CD14-positive monocyte (primary cell): ENCODE measurements around the gene VPS52. TPM values are rescaled to one million over a fixed set of nuclear protein-coding genes. Genes with fewer than 3 reads are reported as not detected.

Experiments
- DNase-seq, 3 donors: peaks; one replicate each; pipeline ENCODE4 v3.0.0-alpha.2; 2011 to 2022
- H2AFZ ChIP-seq: 2 replicates; pipeline ENCODE4 v1.6.0; 2012; ENCODE audit warnings: mild to moderate bottlenecking, low read depth, low read length, inconsistent platforms; ENCODE audit not compliant: insufficient read depth, poor library complexity, severe bottlenecking
- H3K27ac ChIP-seq, 2 donors: 1 replicate in 1 of 2; 2 replicates in 1 of 2; pipeline ENCODE4 v1.5.1; 2012 to 2013; ENCODE audit warnings: low read length in 2 of 2, control low read depth in 1 of 2, inconsistent platforms in 1 of 2, low read depth in 1 of 2, mild to moderate bottlenecking in 1 of 2
- H3K27me3 ChIP-seq, 2 donors: one replicate each; pipeline versions ENCODE4 v1.6.0 to v1.6.1; 2011 to 2013; ENCODE audit warnings: low read length in 2 of 2; ENCODE audit not compliant: control insufficient read depth in 2 of 2, insufficient read depth in 2 of 2
- H3K36me3 ChIP-seq, 2 donors: replicated peaks in 1 of 2; 1 replicate in 1 of 2; 2 replicates in 1 of 2; pipeline versions ENCODE4 v1.5.1 to v1.6.1; 2012 to 2013; ENCODE audit warnings: low read length in 2 of 2, control low read depth in 1 of 2, inconsistent platforms in 1 of 2, mild to moderate bottlenecking in 1 of 2; ENCODE audit not compliant: insufficient read depth in 2 of 2, control insufficient read depth in 1 of 2
- H3K4me1 ChIP-seq, 2 donors: 1 replicate in 1 of 2; 2 replicates in 1 of 2; pipeline versions ENCODE4 v1.5.1 to v1.6.1; 2012 to 2013; ENCODE audit warnings: low read length in 2 of 2, control low read depth in 1 of 2, inconsistent platforms in 1 of 2, mild to moderate bottlenecking in 1 of 2, moderate library complexity in 1 of 2; ENCODE audit not compliant: insufficient read depth in 2 of 2, control insufficient read depth in 1 of 2
- H3K4me2 ChIP-seq: replicated peaks from 2 replicates; pipeline ENCODE3; 2012; ENCODE audit warnings: low read length, moderate library complexity, mild to moderate bottlenecking; ENCODE audit not compliant: poor library complexity, severe bottlenecking; ENCODE audit errors: extremely low read depth
- H3K4me3 ChIP-seq, 3 experiments: fragments of 200-600 bp in 1 of 3; sonication (generic) in 1 of 3; replicated peaks in 1 of 3; 1 replicate in 2 of 3; 2 replicates in 1 of 3; pipeline ENCODE4 v1.5.1; 2011 to 2013; ENCODE audit warnings: low read length in 3 of 3, mild to moderate bottlenecking in 3 of 3, control low read depth in 2 of 3, low read depth in 2 of 3, inconsistent platforms in 1 of 3, moderate library complexity in 1 of 3
- H3K79me2 ChIP-seq: 2 replicates; pipeline ENCODE4 v1.6.0; 2012; ENCODE audit warnings: mild to moderate bottlenecking, control low read depth, inconsistent platforms, low read length, moderate library complexity; ENCODE audit not compliant: insufficient read depth
- H3K9ac ChIP-seq: 2 replicates; pipeline ENCODE4 v1.6.0; 2017; ENCODE audit warnings: low read length, mild to moderate bottlenecking; ENCODE audit not compliant: insufficient read depth, poor library complexity, severe bottlenecking
- H3K9me3 ChIP-seq, 2 donors: replicated peaks in 1 of 2; 1 replicate in 1 of 2; 2 replicates in 1 of 2; pipeline versions ENCODE4 v1.5.1 to v1.6.1; 2012 to 2013; ENCODE audit warnings: low read length in 2 of 2, control low read depth in 1 of 2; ENCODE audit not compliant: control insufficient read depth in 1 of 2, insufficient read depth in 1 of 2
- H4K20me1 ChIP-seq: 2 replicates; pipeline ENCODE4 v1.6.0; 2012; ENCODE audit warnings: mild to moderate bottlenecking, low read length, control low read depth, moderate library complexity; ENCODE audit not compliant: insufficient read depth
- H3K27ac Mint-ChIP-seq, 7 donors: one replicate each; pipeline ENCODE4 v1.8.0; 2020; ENCODE audit warnings: mild to moderate bottlenecking in 7 of 7, mixed read lengths in 7 of 7, moderate library complexity in 6 of 7, inconsistent platforms in 2 of 7
- H3K27me3 Mint-ChIP-seq, 3 donors: one replicate each; pipeline ENCODE4 v1.8.0; 2021 to 2022; ENCODE audit warnings: low read depth in 3 of 3, mild to moderate bottlenecking in 3 of 3, mixed read lengths in 3 of 3, moderate library complexity in 3 of 3, inconsistent platforms in 1 of 3
- H3K36me3 Mint-ChIP-seq, 2 donors: one replicate each; pipeline ENCODE4 v1.8.0; 2020; ENCODE audit warnings: mixed read lengths in 2 of 2, inconsistent platforms in 1 of 2, mild to moderate bottlenecking in 1 of 2
- H3K4me1 Mint-ChIP-seq: one replicate; pipeline ENCODE4 v1.8.0; 2020; ENCODE audit warnings: mild to moderate bottlenecking, mixed read lengths
- H3K4me3 Mint-ChIP-seq, 2 donors: one replicate each; pipeline ENCODE4 v1.8.0; 2020; ENCODE audit warnings: mild to moderate bottlenecking in 2 of 2, mixed read lengths in 2 of 2, moderate library complexity in 1 of 2
- H3K9me3 Mint-ChIP-seq, 7 donors: one replicate each; pipeline ENCODE4 v1.8.0; 2020 to 2022; ENCODE audit warnings: mixed read lengths in 7 of 7, mild to moderate bottlenecking in 6 of 7, moderate library complexity in 6 of 7, inconsistent platforms in 2 of 7
- CTCF ChIP-seq: fragments of 200-600 bp; IDR thresholded peaks from one replicate; pipeline ENCODE4 v1.8.0; 2022; ENCODE audit warnings: antibody characterized with exemption, mild to moderate bottlenecking
- WGBS: methylation state at CpG from one replicate; pipeline ENCODE4 v1.1.5; 2013; ENCODE audit warnings: missing lambda C conversion rate; ENCODE audit not compliant: insufficient coverage; 5-methylcytosine and 5-hydroxymethylcytosine counted together
- intact Hi-C, 2 donors: fragments of 100-400 bp; cut with micrococcal nuclease; formaldehyde crosslinking; loops; one replicate each; pipeline versions ENCODE4 v1.15.0 to v1.15.1; 2023
- polyA plus RNA-seq, 3 donors: library from polyadenylated mRNA; depleted of rRNA in 1 of 3; unstranded in 2 of 3; stranded (reverse) in 1 of 3; fragments of 300-500 nt in 2 of 3; fragments of >200 nt in 1 of 3; fragmentation: Illumina TruSeq in 2 of 3; gene quantifications; 1 replicate in 2 of 3; 2 replicates in 1 of 3; pipeline ENCODE4 v1.2.3, GENCODE V29; 2012 to 2021

Gene VPS52
- polyA plus RNA-seq, 3 donors, result 11.0 to 150 (median 14.5) TPM

GRCh38 chr6:33318426-33319073 lies 46.9 kb upstream of the VPS52 start:
- H3K36me3 Mint-ChIP-seq, result peaks cover 31 to 43% of the 10 kb centered on the region in 2 donors
- Histone ChIP-seq H3K79me2 (peaks cover 78% of the 10 kb centered on the region), H4K20me1 (peaks cover 45% of the 10 kb centered on the region), H2AFZ (peak overlapping the region; percentile 87), H3K4me2 (peak overlapping the region; percentile 82), H3K4me1 (peaks cover 64 to 78% of the 10 kb centered on the region in 2 donors), H3K27ac (peak overlapping the region; percentile 77), H3K9ac (peak overlapping the region; percentile 60), H3K27me3 (no peaks in the 10 kb centered on the region), H3K9me3 (no peaks in the 10 kb centered on the region), H3K4me3 (peak overlapping the region in 2 of 3 experiments; percentile 89 to 99), H3K36me3 (peaks cover 28 to 38% of the 10 kb centered on the region in 2 donors)
- H3K4me1 Mint-ChIP-seq, result peaks cover 75% of the 10 kb centered on the region
- H3K4me3 Mint-ChIP-seq, result peak overlapping the region; percentile 98
- peaks cover 0 to 2% (median 0%) of the 10 kb centered on the region in 3 donors for H3K27me3 Mint-ChIP-seq
- intact Hi-C loops, result loop anchor here in 1 of 2 donors (10.0 kb wide), 1 partner anchor 96 kb away; the partner anchor contains the start of genes CUTA and PHF1
- peaks cover 0 to 4% (median 1%) of the 10 kb centered on the region in 7 donors for H3K9me3 Mint-ChIP-seq
- TF ChIP-seq CTCF, result no peak
- 80% methylated on average over 5 of the region's 8 CpGs for WGBS
- DNase-seq, result no peak
- peak overlapping the region; percentile 96 to 99 (median 98) for H3K27ac Mint-ChIP-seq

- WGBS, result under 1% methylated on average over 33 of the region's 44 CpGs
- no peak for TF ChIP-seq CTCF
- Histone ChIP-seq H3K36me3 (peaks cover 28 to 38% of the 10 kb centered on the region in 2 donors), H3K9ac (peak within 1 kb of the TSS; percentile 60), H3K9me3 (no peaks in the 10 kb centered on the region), H3K4me3 (peak within 1 kb of the TSS; percentile 50 to 99 (median 89)), H3K27me3 (no peaks in the 10 kb centered on the region), H3K4me1 (peaks cover 62 to 74% of the 10 kb centered on the region in 2 donors), H3K27ac (peak within 1 kb of the TSS; percentile 77), H2AFZ (peak within 1 kb of the TSS; percentile 87), H4K20me1 (peaks cover 49% of the 10 kb centered on the region), H3K4me2 (peak within 1 kb of the TSS; percentile 82), H3K79me2 (peaks cover 85% of the 10 kb centered on the region)
- intact Hi-C loops, result loop anchor here in 1 of 2 donors (10.0 kb wide), 1 partner anchor 97 kb away; the partner anchor contains the start of genes CUTA and PHF1
- peak within 1 kb of the TSS; percentile 97 to 100 (median 98) for H3K27ac Mint-ChIP-seq
- peak; percentile 95 to 97 (median 95) for DNase-seq
- peaks cover 0 to 2% (median 1%) of the 10 kb centered on the region in 3 donors for H3K27me3 Mint-ChIP-seq
- peaks cover 31 to 43% of the 10 kb centered on the region in 2 donors for H3K36me3 Mint-ChIP-seq
- H3K4me3 Mint-ChIP-seq, result peak within 1 kb of the TSS; percentile 98
- peaks cover 0 to 6% (median 1%) of the 10 kb centered on the region in 7 donors for H3K9me3 Mint-ChIP-seq
- peaks cover 71% of the 10 kb centered on the region for H3K4me1 Mint-ChIP-seq
Measured at GRCh38 chr6:33317669-33318425, 46.2 kb upstream of the VPS52 start, which contains the start of gene ZBTB22. ZBTB22 (minus strand) TSS chr6:33317744; CDS start chr6:33316916, 828 bp downstream.
